GM18861 (cell line): Measurements from ENCODE around the gene DMXL1.
A peak's percentile ranks its signal among the peaks of the same experiment; 100 is the strongest.
"Not testable (repeated sequence)": the region's sequence is repeated elsewhere in the genome, so short reads cannot be mapped to it uniquely, and the experiment has no call there.

ENCODE experiments used
- ATAC-seq: cut with Tn5 transposase; IDR thresholded peaks from one replicate; pipeline ENCODE4 v1.9.1; 2021; ENCODE audit not compliant: unreplicated experiment

Gene DMXL1

GRCh38 chr5:119120893-119121292, 50.0 kb downstream of the DMXL1 start:
- no peak for ATAC-seq

GRCh38 chr5:119122474-119122873, 51.6 kb downstream of the DMXL1 start:
- ATAC-seq: not testable (repeated sequence)

GRCh38 chr5:119123280-119123679, 52.4 kb downstream of the DMXL1 start:
- ATAC-seq: no peak

GRCh38 chr5:119129770-119130169, 58.9 kb downstream of the DMXL1 start:
- ATAC-seq: no peak

- ATAC-seq: peak; percentile 55
Observed at GRCh38 chr5:119131530-119132304, 60.8 kb downstream of the DMXL1 start.

GRCh38 chr5:119135743-119136142, 64.9 kb downstream of the DMXL1 start:
- ATAC-seq: not testable (repeated sequence)

GRCh38 chr5:119136666-119137318, 65.9 kb downstream of the DMXL1 start:
- no peak for ATAC-seq

- ATAC-seq: no peak
Observed at GRCh38 chr5:119153629-119154028, 82.7 kb downstream of the DMXL1 start.

GRCh38 chr5:119158144-119158543, 87.3 kb downstream of the DMXL1 start:
- no peak for ATAC-seq

GRCh38 chr5:119161430-119161829, 90.5 kb downstream of the DMXL1 start:
- ATAC-seq: no peak

GRCh38 chr5:119166026-119166425, 95.1 kb downstream of the DMXL1 start:
- no peak for ATAC-seq

- ATAC-seq: no peak
Observed at GRCh38 chr5:119168401-119168800, 97.5 kb downstream of the DMXL1 start.

- no peak for ATAC-seq
Observed at GRCh38 chr5:119171686-119172085, 100.8 kb downstream of the DMXL1 start.

GRCh38 chr5:119174578-119175163, 103.8 kb downstream of the DMXL1 start:
- ATAC-seq: no peak

GRCh38 chr5:119176785-119177184, 105.9 kb downstream of the DMXL1 start:
- ATAC-seq: no peak

- no peak for ATAC-seq
Observed at GRCh38 chr5:119177226-119177625, 106.3 kb downstream of the DMXL1 start.

- ATAC-seq: no peak
Observed at GRCh38 chr5:119178435-119178834, 107.5 kb downstream of the DMXL1 start.

GRCh38 chr5:119179857-119180641, 109.2 kb downstream of the DMXL1 start:
- no peak for ATAC-seq

GRCh38 chr5:119185512-119185911, 114.6 kb downstream of the DMXL1 start:
- not testable (repeated sequence) for ATAC-seq

GRCh38 chr5:119187776-119188529, 117.1 kb downstream of the DMXL1 start:
- ATAC-seq: no peak
